T-helper 17 cell (primary cell): ENCODE measurements around the gene VAV1. TPM values are rescaled to one million over a fixed set of nuclear protein-coding genes. Genes with fewer than 3 reads are reported as not detected.

ENCODE experiments used
- ATAC-seq: fragments of 150-1000 bp; cut with Tn5 transposase; 2 replicates; pipeline ENCODE4 v1.10.0; 2021; ENCODE audit warnings: mild to moderate bottlenecking, moderate library complexity
- DNase-seq, 3 donors: peaks; one replicate each; pipeline versions ENCODE4 v3.0.0 to v3.0.0-alpha.2; 2020 to 2021
- H3K9me3 ChIP-seq: one replicate; pipeline ENCODE4 v1.7.0; 2013; ENCODE audit warnings: low read length, mild to moderate bottlenecking; ENCODE audit not compliant: control insufficient read depth, poor library complexity, severe bottlenecking
- H3K27ac Mint-ChIP-seq: one replicate; pipeline ENCODE4 v1.8.0; 2022; ENCODE audit warnings: mild to moderate bottlenecking, moderate library complexity, mixed read lengths
- H3K27me3 Mint-ChIP-seq: one replicate; pipeline ENCODE4 v1.8.0; 2022; ENCODE audit warnings: mixed read lengths
- H3K36me3 Mint-ChIP-seq: one replicate; pipeline ENCODE4 v1.8.0; 2022; ENCODE audit warnings: low read depth, mixed read lengths
- H3K4me1 Mint-ChIP-seq: one replicate; pipeline ENCODE4 v1.8.0; 2022; ENCODE audit warnings: mild to moderate bottlenecking, mixed read lengths
- H3K4me3 Mint-ChIP-seq: one replicate; pipeline ENCODE4 v1.8.0; 2022; ENCODE audit warnings: mild to moderate bottlenecking, moderate library complexity, mixed read lengths
- total RNA-seq, 4 donors: library from RNA in 2 of 4; stranded (reverse) in 2 of 4; gene quantifications; one replicate each; pipeline ENCODE4 v1.2.3 and lab custom pipeline; 2022 to 2026

The VAV1 gene
- total RNA-seq, 2 donors from 2014 or later: 83.0 to 92.0 TPM

DNA sequence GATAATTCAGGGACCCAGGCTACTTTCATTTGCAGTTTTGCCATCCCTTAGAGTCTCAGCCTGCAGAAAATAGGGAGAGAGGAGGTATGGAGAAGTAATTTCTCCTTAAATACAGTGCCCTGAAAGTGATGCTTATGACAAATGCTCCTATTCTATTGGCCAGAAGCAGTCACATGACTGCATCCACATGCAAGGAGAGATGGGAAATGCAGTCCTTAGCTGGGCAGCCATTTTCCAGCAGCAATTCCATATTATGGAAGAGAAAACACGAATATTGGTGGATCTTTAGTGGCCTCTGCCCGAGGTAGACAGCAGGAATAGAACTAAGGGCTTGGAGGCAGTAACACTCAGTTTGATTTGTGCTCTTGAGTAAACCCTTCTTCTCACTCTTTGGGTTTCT, 39.4 kb downstream of the VAV1 start:
- Mint-ChIP-seq H3K36me3 (peaks cover 6% of the 10 kb centered on the region), H3K27me3 (no peaks in the 10 kb centered on the region), H3K4me1 (peaks cover 39% of the 10 kb centered on the region), H3K27ac (peak overlapping the region; percentile 5), H3K4me3 (no peak overlapping the region)
- DNase-seq: no peak
- no peaks in the 10 kb centered on the region for H3K9me3 ChIP-seq
- ATAC-seq: peak; percentile 39

DNA sequence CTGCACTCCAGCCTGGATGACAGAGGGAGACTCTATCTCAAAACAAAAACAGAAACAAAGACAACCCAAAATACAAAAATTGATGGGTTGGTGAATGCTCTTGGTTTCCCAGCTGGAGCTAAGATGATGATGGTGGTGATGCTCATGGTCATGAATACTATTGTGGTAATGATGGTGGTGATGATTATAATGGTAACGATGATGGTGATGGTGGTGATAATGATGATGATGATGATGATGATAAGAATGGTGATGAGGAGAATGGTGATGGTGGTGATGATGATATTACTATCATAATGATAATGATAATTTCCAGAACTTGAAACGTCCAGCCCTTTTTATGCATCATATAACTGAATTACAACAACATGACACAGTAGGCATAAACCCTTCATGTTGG, 40.1 kb downstream of the VAV1 start:
- Mint-ChIP-seq H3K4me3 (no peak overlapping the region), H3K27ac (peak overlapping the region; percentile 5)

DNA sequence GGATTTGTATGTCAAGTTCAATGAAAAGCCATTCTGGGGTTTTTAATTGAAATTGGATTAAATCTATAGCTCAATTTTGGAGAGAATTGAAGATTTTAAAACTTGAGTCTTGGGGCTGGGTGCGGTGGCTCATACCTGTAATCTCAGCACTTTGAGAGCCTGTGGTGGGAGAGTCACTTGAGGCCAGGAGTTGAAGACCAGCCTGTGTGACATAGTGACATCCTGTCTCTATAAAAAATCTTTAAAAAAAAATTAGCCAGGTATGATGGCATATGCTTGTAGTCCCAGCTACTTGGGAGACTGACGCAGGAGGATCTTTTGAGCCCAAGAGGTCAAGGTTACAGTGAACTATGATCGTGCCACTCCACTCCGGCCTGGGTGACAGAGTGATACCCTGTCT, 41.2 kb downstream of the VAV1 start:
- Mint-ChIP-seq H3K27ac (peak overlapping the region; percentile 5), H3K4me1 (peaks cover 42% of the 10 kb centered on the region), H3K36me3 (peaks cover 9% of the 10 kb centered on the region), H3K27me3 (no peaks in the 10 kb centered on the region), H3K4me3 (no peak overlapping the region)
- DNase-seq (no peak), ATAC-seq (peak; percentile 62)
- H3K9me3 ChIP-seq: no peaks in the 10 kb centered on the region

More for the DNA sequence above, 40.1 kb downstream of the VAV1 start:
- no peaks in the 10 kb centered on the region for H3K9me3 ChIP-seq
- Mint-ChIP-seq H3K36me3 (peaks cover 6% of the 10 kb centered on the region), H3K27me3 (no peaks in the 10 kb centered on the region), H3K4me1 (peaks cover 40% of the 10 kb centered on the region)
- DNase-seq (no peak), ATAC-seq (no peak)

DNA sequence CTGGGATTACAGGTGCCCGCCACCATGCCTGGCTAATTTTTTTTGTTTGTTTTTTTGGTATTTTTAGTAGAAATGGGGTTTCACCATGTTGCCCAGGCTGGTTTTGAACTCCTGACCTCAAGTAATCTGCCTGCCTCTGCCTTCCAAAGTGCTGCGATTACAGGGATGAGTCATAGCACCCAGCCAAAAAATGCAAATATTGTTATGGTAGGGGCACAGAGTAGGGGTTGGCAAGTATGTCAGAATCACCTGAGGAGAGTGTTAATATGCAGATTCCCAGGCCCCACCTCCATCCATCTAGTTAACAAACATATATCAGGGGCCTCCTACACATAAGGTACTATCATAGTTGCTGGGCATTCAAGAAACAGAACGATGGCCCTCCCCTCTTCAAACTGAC, 44.7 kb downstream of the VAV1 start:
- no peaks in the 10 kb centered on the region for H3K9me3 ChIP-seq
- ATAC-seq: no peak
- H3K4me3 Mint-ChIP-seq: no peak overlapping the region
- peaks cover 25% of the 10 kb centered on the region for H3K4me1 Mint-ChIP-seq
- no peak for DNase-seq
- H3K36me3 Mint-ChIP-seq: peaks cover 7% of the 10 kb centered on the region
- H3K27me3 Mint-ChIP-seq: no peaks in the 10 kb centered on the region
- no peak overlapping the region for H3K27ac Mint-ChIP-seq

DNA sequence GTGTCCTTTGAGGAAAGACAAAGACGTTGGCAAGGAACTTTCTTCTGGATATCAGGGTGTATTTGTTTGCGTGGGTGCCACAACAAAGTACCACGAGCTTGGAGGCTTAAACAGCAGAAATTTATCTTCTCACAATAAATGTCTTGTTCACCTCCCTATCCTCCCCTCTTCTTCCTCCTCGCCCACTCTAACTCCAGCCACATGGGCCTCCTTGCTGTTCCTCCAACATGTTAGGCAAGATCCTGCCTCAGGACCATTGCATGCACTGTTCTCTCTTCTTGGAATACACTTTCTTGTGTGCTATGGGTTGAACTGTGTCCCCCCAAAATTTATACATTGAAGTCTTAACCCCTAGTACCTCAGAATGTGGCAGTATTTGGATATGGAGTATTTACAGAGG, 45.7 kb downstream of the VAV1 start:
- DNase-seq: no peak
- Mint-ChIP-seq H3K4me1 (peaks cover 21% of the 10 kb centered on the region), H3K27ac (no peak overlapping the region), H3K27me3 (no peaks in the 10 kb centered on the region), H3K36me3 (peaks cover 5% of the 10 kb centered on the region), H3K4me3 (no peak overlapping the region)
- ATAC-seq: no peak
- H3K9me3 ChIP-seq: no peaks in the 10 kb centered on the region

DNA sequence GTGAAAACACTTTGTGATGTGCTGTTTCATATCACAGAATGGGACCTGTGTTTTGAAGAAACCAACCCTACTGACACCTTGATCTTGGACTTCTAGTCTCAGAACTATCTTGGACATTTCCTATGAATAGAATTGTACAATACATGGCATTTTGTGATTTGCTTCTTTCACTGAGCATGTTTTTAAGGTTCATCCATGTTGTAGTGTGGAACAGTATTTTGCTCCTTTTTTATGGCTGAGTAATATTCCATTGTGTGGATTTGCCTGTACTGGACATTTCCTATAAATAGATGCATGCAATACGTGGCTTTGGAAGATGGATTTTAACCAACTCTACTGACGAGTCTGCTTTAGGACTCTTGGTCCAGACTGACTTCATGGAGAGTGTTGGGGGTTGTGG, 46.8 kb downstream of the VAV1 start:
- Mint-ChIP-seq H3K27me3 (no peaks in the 10 kb centered on the region), H3K4me1 (peaks cover 15% of the 10 kb centered on the region), H3K36me3 (peaks cover 11% of the 10 kb centered on the region), H3K27ac (no peak overlapping the region), H3K4me3 (no peak overlapping the region)
- DNase-seq (no peak), ATAC-seq (no peak)
- H3K9me3 ChIP-seq: no peaks in the 10 kb centered on the region

DNA sequence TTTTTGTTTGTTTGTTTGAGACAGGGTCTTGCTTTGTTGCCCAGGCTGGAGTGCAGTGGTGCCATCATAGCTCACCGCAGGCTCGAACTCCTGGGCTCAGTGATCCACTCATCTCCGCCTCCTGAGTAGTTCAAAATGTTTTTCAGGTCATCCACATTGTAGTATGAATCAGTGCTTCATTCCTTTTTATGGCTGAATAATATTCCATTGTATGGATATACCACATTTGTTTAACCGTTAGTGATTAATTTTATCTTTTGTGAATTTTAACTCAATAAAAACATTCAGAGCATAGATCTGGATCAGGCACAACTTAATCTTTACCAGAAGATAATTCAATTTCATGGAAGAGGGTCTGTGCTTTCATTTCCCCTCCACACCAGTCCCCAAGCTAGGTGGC, 47.7 kb downstream of the VAV1 start:
- Mint-ChIP-seq H3K27me3 (no peaks in the 10 kb centered on the region), H3K4me1 (peaks cover 10% of the 10 kb centered on the region), H3K36me3 (peaks cover 13% of the 10 kb centered on the region), H3K4me3 (no peak overlapping the region), H3K27ac (no peak overlapping the region)
- ATAC-seq (no peak), DNase-seq (no peak)
- H3K9me3 ChIP-seq: no peaks in the 10 kb centered on the region

DNA sequence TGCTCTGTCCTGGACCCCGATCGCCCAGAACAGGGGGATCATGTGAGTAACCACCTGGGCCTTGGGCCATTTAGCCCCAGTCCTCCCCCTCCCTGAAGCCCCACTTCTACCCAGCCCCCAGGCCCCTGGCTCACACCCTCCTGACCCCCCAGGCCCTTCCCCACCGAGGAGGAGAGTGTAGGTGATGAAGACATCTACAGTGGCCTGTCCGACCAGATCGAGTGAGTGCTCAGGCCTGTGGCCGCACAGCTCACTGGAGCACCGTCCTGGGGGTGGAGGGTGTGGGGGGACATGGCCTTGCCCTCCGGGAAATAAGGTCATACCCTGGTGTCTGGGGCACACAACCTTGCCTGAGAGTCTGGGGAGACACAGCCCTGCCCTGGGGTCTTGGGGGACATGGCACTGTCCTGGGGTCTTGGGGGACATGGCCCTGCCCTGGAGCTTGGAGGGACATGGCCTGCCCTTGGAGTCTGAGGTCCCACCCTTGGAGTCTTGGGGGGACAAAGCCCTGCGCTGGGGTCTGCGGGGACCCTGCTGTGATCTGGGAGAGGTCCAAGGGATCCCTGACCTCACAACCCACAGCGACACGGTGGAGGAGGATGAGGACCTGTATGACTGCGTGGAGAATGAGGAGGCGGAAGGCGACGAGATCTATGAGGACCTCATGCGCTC, 49.3 kb downstream of the VAV1 start:
- H3K9me3 ChIP-seq: no peaks in the 10 kb centered on the region
- DNase-seq (no peak), ATAC-seq (no peak)
- no peak overlapping the region for H3K27ac Mint-ChIP-seq
- no peak overlapping the region for H3K4me3 Mint-ChIP-seq
- H3K27me3 Mint-ChIP-seq: no peaks in the 10 kb centered on the region
- peaks cover 13% of the 10 kb centered on the region for H3K36me3 Mint-ChIP-seq
- peaks cover 10% of the 10 kb centered on the region for H3K4me1 Mint-ChIP-seq

DNA sequence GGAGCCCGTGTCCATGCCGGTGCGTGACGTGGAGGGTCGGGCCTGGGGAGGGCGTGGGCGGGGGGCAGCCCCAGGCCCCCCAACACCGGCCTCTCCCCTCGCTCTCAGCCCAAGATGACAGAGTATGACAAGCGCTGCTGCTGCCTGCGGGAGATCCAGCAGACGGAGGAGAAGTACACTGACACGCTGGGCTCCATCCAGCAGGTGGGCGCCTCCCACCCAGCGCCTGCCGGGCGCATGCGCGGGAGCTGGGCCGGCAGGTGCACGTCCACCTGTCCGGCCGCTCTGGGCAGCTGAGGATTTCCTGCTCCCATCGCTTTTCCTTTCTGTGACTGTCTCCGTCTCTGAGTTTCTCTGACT, 49.8 kb downstream of the VAV1 start:
- DNase-seq (no peak), ATAC-seq (no peak)
- H3K9me3 ChIP-seq: no peaks in the 10 kb centered on the region
- Mint-ChIP-seq H3K36me3 (peaks cover 13% of the 10 kb centered on the region), H3K4me1 (peaks cover 8% of the 10 kb centered on the region), H3K4me3 (no peak overlapping the region), H3K27ac (no peak overlapping the region), H3K27me3 (no peaks in the 10 kb centered on the region)

DNA sequence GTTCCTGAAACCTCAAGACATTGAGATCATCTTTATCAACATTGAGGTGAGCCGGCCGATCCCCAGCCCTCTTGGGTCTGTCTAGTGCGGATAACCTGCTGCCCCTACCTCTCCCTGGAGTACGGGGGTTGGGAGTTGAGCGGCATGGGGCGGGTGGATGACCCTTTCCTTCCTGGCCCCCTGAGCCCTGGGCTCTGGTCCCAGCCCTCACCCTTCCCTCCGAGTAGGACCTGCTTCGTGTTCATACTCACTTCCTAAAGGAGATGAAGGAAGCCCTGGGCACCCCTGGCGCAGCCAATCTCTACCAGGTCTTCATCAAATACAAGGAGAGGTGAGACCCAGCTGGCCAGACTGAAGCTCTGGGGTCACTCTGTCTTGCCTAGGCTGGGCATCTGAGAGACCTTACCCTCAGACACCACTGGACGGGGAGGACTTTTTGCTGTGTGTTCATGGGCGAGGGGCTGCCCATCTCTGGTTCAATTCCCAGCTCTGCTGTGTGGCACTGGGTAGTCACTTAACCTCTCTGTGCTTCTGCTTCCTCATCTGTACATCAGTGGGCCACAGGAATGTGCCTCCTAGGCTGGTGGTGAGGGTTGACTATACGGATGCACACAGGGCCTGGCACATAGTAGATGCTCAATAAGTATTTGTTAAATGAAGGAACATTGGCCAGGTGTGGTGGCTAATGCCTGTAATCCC, 52.7 kb downstream of the VAV1 start:
- Mint-ChIP-seq H3K27me3 (no peaks in the 10 kb centered on the region), H3K4me1 (peaks cover 13% of the 10 kb centered on the region), H3K4me3 (no peak overlapping the region), H3K27ac (no peak overlapping the region), H3K36me3 (peaks cover 12% of the 10 kb centered on the region)
- DNase-seq: no peak
- ATAC-seq: no peak
- H3K9me3 ChIP-seq: no peaks in the 10 kb centered on the region

DNA sequence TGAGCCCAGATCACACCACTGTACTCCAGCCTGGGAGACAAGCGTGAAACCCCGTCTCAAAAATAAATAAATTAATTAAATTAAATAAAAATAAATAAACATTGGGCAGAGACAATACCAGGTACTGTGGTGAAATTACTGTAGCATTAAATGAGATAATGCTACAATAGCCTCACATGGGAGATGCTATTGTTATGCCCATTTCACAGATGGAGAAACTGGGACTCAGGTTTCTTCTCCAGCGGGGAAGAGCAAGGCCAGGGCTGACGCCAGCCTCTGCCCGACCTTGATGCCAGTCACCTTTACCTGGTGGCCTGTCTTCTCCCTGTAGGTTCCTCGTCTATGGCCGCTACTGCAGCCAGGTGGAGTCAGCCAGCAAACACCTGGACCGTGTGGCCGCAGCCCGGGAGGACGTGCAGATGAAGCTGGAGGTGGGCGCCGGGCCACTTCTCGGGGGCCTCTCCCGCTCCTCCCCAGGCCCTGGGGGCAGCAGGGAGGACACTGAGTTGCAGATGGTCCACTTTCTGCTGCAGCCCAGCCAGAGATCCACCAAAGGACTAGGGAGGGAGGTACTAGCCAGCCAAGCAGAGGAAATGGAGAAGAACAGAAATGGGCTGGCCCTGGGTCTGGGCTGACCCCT, 53.9 kb downstream of the VAV1 start:
- H3K27me3 Mint-ChIP-seq: no peaks in the 10 kb centered on the region
- no peak for ATAC-seq
- H3K4me3 Mint-ChIP-seq: no peak overlapping the region
- no peak overlapping the region for H3K27ac Mint-ChIP-seq
- H3K4me1 Mint-ChIP-seq: peaks cover 14% of the 10 kb centered on the region
- DNase-seq: no peak
- peaks cover 13% of the 10 kb centered on the region for H3K36me3 Mint-ChIP-seq
- no peaks in the 10 kb centered on the region for H3K9me3 ChIP-seq

DNA sequence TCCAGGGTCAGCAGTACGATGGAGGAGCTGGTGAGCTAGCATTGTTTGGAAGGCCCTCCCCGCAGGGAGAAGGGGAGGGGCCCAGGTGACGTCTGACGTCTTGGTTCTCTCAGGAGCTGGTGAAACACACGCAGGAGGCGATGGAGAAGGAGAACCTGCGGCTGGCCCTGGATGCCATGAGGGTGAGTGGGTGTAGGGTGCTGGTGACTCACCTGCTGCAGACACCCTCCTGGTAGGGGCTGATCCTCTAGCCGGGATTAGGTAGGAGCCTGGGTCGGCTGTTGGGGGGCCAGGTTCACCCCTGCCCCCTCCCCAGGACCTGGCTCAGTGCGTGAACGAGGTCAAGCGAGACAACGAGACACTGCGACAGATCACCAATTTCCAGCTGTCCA, 55.8 kb downstream of the VAV1 start:
- DNase-seq: no peak
- H3K9me3 ChIP-seq: no peaks in the 10 kb centered on the region
- peaks cover 18% of the 10 kb centered on the region for H3K36me3 Mint-ChIP-seq
- peak overlapping the region; percentile 74 for H3K27ac Mint-ChIP-seq
- no peaks in the 10 kb centered on the region for H3K27me3 Mint-ChIP-seq
- H3K4me1 Mint-ChIP-seq: peaks cover 14% of the 10 kb centered on the region
- no peak for ATAC-seq
- no peak overlapping the region for H3K4me3 Mint-ChIP-seq

DNA sequence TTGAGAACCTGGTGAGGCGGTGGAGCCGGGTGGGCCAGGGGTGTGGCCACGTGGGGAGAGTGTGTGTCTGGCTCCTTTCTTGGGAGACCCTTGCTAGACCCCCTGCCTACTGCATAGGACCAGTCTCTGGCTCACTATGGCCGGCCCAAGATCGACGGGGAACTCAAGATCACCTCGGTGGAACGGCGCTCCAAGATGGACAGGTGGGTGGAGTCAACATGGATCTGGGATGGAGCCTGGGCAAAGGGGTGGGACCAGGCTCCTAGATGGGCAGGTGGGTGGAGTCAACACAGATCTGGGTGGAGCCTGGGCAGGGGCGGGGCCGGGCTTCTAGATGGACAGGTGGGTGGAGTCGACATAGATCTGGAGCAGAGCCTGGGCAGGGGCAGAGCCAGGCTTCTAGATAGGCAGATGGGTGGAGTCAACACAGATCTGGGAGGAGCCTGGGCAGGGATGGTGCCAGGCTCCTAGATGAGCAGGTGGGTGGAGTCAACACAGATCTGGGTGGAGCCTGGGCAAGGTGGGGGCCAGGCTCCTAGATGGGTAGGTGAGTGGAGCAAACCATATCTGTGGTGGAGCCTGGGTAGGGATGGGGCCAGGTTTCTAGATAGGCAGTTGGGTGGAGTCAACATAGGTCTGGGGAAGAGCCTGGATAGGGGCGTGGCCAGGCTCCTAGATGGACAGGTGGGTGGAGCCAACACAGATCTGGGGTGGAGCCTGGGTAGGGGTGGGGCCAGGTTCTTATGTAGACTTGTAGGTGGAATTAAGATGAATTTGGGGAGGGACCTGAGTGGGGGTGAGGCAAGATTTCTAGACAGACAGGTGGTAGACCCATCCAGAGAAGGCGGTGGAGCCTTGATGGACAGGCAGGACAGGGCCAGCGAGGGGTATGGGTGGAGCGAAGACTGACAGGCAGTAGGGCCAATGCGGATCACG, 56.5 kb downstream of the VAV1 start:
- H3K9me3 ChIP-seq: no peaks in the 10 kb centered on the region
- Mint-ChIP-seq H3K27me3 (no peaks in the 10 kb centered on the region), H3K4me1 (peaks cover 16% of the 10 kb centered on the region), H3K36me3 (peaks cover 20% of the 10 kb centered on the region), H3K27ac (peak overlapping the region; percentile 74), H3K4me3 (no peak overlapping the region)
- DNase-seq (peak in 1 of 3 donors; percentile 12), ATAC-seq (peak; percentile 86)
